ENCODE measurements around the gene DNAI7. TPM values are rescaled to one million over a fixed set of nuclear protein-coding genes. Genes with fewer than 3 reads are reported as not detected.

The DNAI7 gene
- total RNA-seq, 2 experiments from 2014 or later: 0.36 TPM; not detected in 1

DNA sequence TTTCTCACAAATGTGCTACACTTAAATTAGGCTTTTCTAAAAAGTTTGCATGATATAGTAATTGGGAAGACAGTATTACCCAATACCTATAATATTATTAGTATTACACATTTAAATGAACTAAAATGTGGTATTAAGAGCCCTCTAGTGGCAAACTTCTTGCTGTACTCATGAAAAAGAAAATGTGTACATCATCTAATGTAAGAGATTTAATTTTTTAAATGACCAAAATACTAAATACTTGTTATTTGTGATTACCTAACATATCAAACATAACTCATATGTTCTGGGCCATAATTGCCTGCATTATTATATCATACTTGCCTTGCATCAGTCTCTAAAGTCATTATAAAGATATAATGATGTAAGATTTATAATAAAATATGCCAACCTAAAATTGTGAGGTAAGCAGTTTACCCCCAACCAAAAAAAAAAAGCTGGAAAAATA lies 64.2 kb downstream of the DNAI7 start:
- TF ChIP-seq, protein P1, sequence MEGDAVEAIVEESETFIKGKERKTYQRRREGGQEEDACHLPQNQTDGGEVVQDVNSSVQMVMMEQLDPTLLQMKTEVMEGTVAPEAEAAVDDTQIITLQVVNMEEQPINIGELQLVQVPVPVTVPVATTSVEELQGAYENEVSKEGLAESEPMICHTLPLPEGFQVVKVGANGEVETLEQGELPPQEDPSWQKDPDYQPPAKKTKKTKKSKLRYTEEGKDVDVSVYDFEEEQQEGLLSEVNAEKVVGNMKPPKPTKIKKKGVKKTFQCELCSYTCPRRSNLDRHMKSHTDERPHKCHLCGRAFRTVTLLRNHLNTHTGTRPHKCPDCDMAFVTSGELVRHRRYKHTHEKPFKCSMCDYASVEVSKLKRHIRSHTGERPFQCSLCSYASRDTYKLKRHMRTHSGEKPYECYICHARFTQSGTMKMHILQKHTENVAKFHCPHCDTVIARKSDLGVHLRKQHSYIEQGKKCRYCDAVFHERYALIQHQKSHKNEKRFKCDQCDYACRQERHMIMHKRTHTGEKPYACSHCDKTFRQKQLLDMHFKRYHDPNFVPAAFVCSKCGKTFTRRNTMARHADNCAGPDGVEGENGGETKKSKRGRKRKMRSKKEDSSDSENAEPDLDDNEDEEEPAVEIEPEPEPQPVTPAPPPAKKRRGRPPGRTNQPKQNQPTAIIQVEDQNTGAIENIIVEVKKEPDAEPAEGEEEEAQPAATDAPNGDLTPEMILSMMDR (IDR thresholded peaks at IDR 0.05): peak; percentile 87
- Histone ChIP-seq H3K27ac (ENCODE audit: low read depth in 1 of 2, low read length in 2 of 2) (no peak overlapping the region), H3K9me3 (ENCODE audit: control insufficient read depth in 1 of 2, insufficient read depth in 1 of 2, low read length in 2 of 2) (no peaks in the 10 kb centered on the region), H3K4me1 (ENCODE audit: insufficient read depth, low read length) (no peaks in the 10 kb centered on the region), H3K4me3 (ENCODE audit: low read length) (no peak overlapping the region), H3K36me3 (ENCODE audit: insufficient read depth, low read length) (no peaks in the 10 kb centered on the region), H3K27me3 (ENCODE audit: control insufficient read depth in 1 of 2, insufficient read depth in 2 of 2, low read length in 2 of 2) (peaks cover 0 to under 1% of the 10 kb centered on the region in 2 experiments)
- no peak overlapping the region for H3K4me3 Mint-ChIP-seq
- intact Hi-C loops (cut with DNase I, micrococcal nuclease): loop anchor here (1.0 to 5.0 kb wide), 5 partner anchors 137 to 1926 kb away; no protein-coding TSS in a partner anchor
- ChIA-PET CTCF (no interaction called here), POLR2A (no interaction called here)
- no peaks in the 10 kb centered on the region for H3K27me3 Mint-ChIP-seq
- H3K36me3 Mint-ChIP-seq (ENCODE audit: low read depth): no peaks in the 10 kb centered on the region
- ATAC-seq (ENCODE audit: poor library complexity) (peak; percentile 29), DNase-seq (peak in 3 of 14 experiments; percentile 61 to 66 (median 61))
- no peaks in the 10 kb centered on the region for H3K9me3 Mint-ChIP-seq
- no peak overlapping the region for H3K27ac Mint-ChIP-seq
- no peaks in the 10 kb centered on the region for H3K4me1 Mint-ChIP-seq (ENCODE audit: low read depth)

DNA sequence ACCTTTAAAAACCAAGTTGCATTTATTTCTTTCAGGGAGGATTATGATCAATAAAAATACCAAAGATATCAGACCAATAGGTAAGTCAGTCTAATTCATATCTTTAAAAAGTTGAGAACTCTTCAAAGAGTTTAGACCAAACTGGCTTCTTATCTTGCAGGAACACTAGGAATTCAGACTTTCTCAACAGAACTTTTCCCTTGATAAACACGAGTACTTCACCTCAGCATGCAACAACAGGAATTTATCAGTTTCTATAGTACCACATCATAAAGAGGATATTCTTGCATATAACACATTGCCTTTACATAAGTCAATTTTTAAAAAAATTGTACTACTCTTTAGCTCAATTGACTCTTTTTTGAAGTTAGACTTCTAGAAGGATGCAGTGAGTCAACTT lies 68.2 kb downstream of the DNAI7 start:
- Histone ChIP-seq H3K27me3 (ENCODE audit: control insufficient read depth in 1 of 2, insufficient read depth in 2 of 2, low read length in 2 of 2) (no peaks in the 10 kb centered on the region), H3K4me3 (ENCODE audit: low read length) (no peak overlapping the region), H3K36me3 (ENCODE audit: insufficient read depth, low read length) (no peaks in the 10 kb centered on the region), H3K9me3 (ENCODE audit: control insufficient read depth in 1 of 2, insufficient read depth in 1 of 2, low read length in 2 of 2) (no peaks in the 10 kb centered on the region), H3K4me1 (ENCODE audit: insufficient read depth, low read length) (no peaks in the 10 kb centered on the region), H3K27ac (ENCODE audit: low read depth in 1 of 2, low read length in 2 of 2) (no peak overlapping the region)
- CTCF ChIA-PET: no interaction called here
- TF ChIP-seq, protein P1 (IDR thresholded peaks at IDR 0.05): no peak
- intact Hi-C loops (cut with DNase I, micrococcal nuclease): no loop called here
- H3K4me3 Mint-ChIP-seq: no peak overlapping the region
- no peak overlapping the region for H3K27ac Mint-ChIP-seq
- no peaks in the 10 kb centered on the region for H3K4me1 Mint-ChIP-seq (ENCODE audit: low read depth)
- POLR2A ChIA-PET: no interaction called here
- H3K36me3 Mint-ChIP-seq (ENCODE audit: low read depth): no peaks in the 10 kb centered on the region
- no peaks in the 10 kb centered on the region for H3K9me3 Mint-ChIP-seq
- no peaks in the 10 kb centered on the region for H3K27me3 Mint-ChIP-seq
- no peak for ATAC-seq (ENCODE audit: poor library complexity)
- DNase-seq: no peak

- ChIA-PET CTCF (no interaction called here), POLR2A (no interaction called here)
- TF ChIP-seq, protein P1 (IDR thresholded peaks at IDR 0.05): no peak
- H3K4me3 ChIP-seq (ENCODE audit: low read length): no peak overlapping the region
- no peaks in the 10 kb centered on the region for H3K27me3 Mint-ChIP-seq
- no peaks in the 10 kb centered on the region for H3K9me3 ChIP-seq (ENCODE audit: control insufficient read depth in 1 of 2, insufficient read depth in 1 of 2, low read length in 2 of 2)
- no peaks in the 10 kb centered on the region for H3K4me1 ChIP-seq (ENCODE audit: insufficient read depth, low read length)
- H3K9me3 Mint-ChIP-seq: no peaks in the 10 kb centered on the region
- no peak for DNase-seq
- no peak overlapping the region for H3K27ac Mint-ChIP-seq
- ATAC-seq (ENCODE audit: poor library complexity): no peak
- H3K4me1 Mint-ChIP-seq (ENCODE audit: low read depth): no peaks in the 10 kb centered on the region
- H3K36me3 Mint-ChIP-seq (ENCODE audit: low read depth): no peaks in the 10 kb centered on the region
- intact Hi-C loops (cut with DNase I, micrococcal nuclease): no loop called here
- no peaks in the 10 kb centered on the region for H3K27me3 ChIP-seq (ENCODE audit: control insufficient read depth in 1 of 2, insufficient read depth in 2 of 2, low read length in 2 of 2)
- no peak overlapping the region for H3K4me3 Mint-ChIP-seq
- H3K36me3 ChIP-seq (ENCODE audit: insufficient read depth, low read length): no peaks in the 10 kb centered on the region
- H3K27ac ChIP-seq (ENCODE audit: low read depth in 1 of 2, low read length in 2 of 2): no peak overlapping the region
Observed at GRCh38 chr12:25126101-25126500, 68.9 kb downstream of the DNAI7 start.
